GM06990 (cell line): ENCODE results near the gene CMYA5.

Experiments used
- DNase-seq: peaks from one replicate; pipeline ENCODE4 v3.0.0-alpha.2; 2011; ENCODE audit not compliant: insufficient read length; ENCODE audit errors: extremely low read depth
- H3K27me3 ChIP-seq: replicated peaks from 2 replicates; pipeline ENCODE4 v1.6.0; 2011; ENCODE audit warnings: low read length; ENCODE audit not compliant: control insufficient read depth, insufficient read depth
- H3K36me3 ChIP-seq: 2 replicates; pipeline ENCODE4 v1.5.1; 2011; ENCODE audit warnings: low read length; ENCODE audit not compliant: control insufficient read depth, insufficient read depth
- H3K4me3 ChIP-seq: replicated peaks from 2 replicates; pipeline ENCODE4 v1.5.1; 2011; ENCODE audit warnings: low read depth, mild to moderate bottlenecking, control low read depth, low read length
- CTCF ChIP-seq: IDR thresholded peaks from 2 replicates; pipeline ENCODE4 v1.5.1; 2011; ENCODE audit warnings: low read length, control low read depth, mild to moderate bottlenecking, inconsistent platforms; ENCODE audit not compliant: insufficient read depth, poor library complexity, severe bottlenecking

CMYA5 gene

GRCh38 chr5:79716839-79717238 lies 27.2 kb downstream of the CMYA5 start:
- no peak overlapping the region for H3K4me3 ChIP-seq
- TF ChIP-seq CTCF, result no peak
- DNase-seq, result no peak
- no peaks in the 10 kb centered on the region for H3K27me3 ChIP-seq
- no peaks in the 10 kb centered on the region for H3K36me3 ChIP-seq

GRCh38 chr5:79720096-79720495 lies 30.5 kb downstream of the CMYA5 start:
- no peaks in the 10 kb centered on the region for H3K36me3 ChIP-seq
- no peaks in the 10 kb centered on the region for H3K27me3 ChIP-seq
- DNase-seq, result no peak
- no peak overlapping the region for H3K4me3 ChIP-seq
- TF ChIP-seq CTCF, result no peak

- H3K36me3 ChIP-seq, result no peaks in the 10 kb centered on the region
- DNase-seq, result no peak
- no peak for TF ChIP-seq CTCF
Measured at GRCh38 chr5:79727451-79728355, 38.1 kb downstream of the CMYA5 start.

GRCh38 chr5:79728396-79728795 lies 38.8 kb downstream of the CMYA5 start:
- TF ChIP-seq CTCF, result no peak
- Histone ChIP-seq H3K36me3 (no peaks in the 10 kb centered on the region), H3K27me3 (no peaks in the 10 kb centered on the region; the same call in 1 of the 2 replicates), H3K4me3 (no peak overlapping the region)
- no peak for DNase-seq

More at GRCh38 chr5:79727451-79728355, 38.1 kb downstream of the CMYA5 start:
- Histone ChIP-seq H3K4me3 (no peak overlapping the region), H3K27me3 (no peaks in the 10 kb centered on the region; the same call in 1 of the 2 replicates)

GRCh38 chr5:79729679-79730078 lies 40.0 kb downstream of the CMYA5 start:
- no peaks in the 10 kb centered on the region; the same call in 1 of the 2 replicates for H3K27me3 ChIP-seq
- DNase-seq, result no peak
- TF ChIP-seq CTCF, result no peak
- H3K4me3 ChIP-seq, result no peak overlapping the region
- no peaks in the 10 kb centered on the region for H3K36me3 ChIP-seq
